Sigmoid colon (tissue), 3 donors: ENCODE data around the gene IGF2BP2.

Experiments used
- POLR2A ChIP-seq, 2 donors: fragments of 450-650 bp; IDR thresholded peaks; one replicate each; pipeline ENCODE4 v1.6.1; 2016; ENCODE audit warnings: antibody characterized with exemption in 2 of 2, mild to moderate bottlenecking in 2 of 2, moderate library complexity in 2 of 2
- TF ChIP-seq, protein P1 (sequence below), 4 experiments: fragments of 450-650 bp in 3 of 4; fragments of 200-600 bp in 1 of 4; IDR thresholded peaks; one replicate each; pipeline ENCODE4 v1.5.1; 2016 to 2019; ENCODE audit warnings: antibody characterized with exemption in 4 of 4, mild to moderate bottlenecking in 3 of 4, moderate library complexity in 2 of 4

- TF ChIP-seq, protein P1, sequence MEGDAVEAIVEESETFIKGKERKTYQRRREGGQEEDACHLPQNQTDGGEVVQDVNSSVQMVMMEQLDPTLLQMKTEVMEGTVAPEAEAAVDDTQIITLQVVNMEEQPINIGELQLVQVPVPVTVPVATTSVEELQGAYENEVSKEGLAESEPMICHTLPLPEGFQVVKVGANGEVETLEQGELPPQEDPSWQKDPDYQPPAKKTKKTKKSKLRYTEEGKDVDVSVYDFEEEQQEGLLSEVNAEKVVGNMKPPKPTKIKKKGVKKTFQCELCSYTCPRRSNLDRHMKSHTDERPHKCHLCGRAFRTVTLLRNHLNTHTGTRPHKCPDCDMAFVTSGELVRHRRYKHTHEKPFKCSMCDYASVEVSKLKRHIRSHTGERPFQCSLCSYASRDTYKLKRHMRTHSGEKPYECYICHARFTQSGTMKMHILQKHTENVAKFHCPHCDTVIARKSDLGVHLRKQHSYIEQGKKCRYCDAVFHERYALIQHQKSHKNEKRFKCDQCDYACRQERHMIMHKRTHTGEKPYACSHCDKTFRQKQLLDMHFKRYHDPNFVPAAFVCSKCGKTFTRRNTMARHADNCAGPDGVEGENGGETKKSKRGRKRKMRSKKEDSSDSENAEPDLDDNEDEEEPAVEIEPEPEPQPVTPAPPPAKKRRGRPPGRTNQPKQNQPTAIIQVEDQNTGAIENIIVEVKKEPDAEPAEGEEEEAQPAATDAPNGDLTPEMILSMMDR (IDR thresholded peaks at IDR 0.05): no peak
- no peak for TF ChIP-seq POLR2A (IDR thresholded peaks at IDR 0.05)
These were observed 64.8 kb downstream of the IGF2BP2 start for GRCh38 chr3:185760088-185760487.
